Bronchial epithelial cell (primary cell): ENCODE results near the gene CSK. TPM values are rescaled to one million over a fixed set of nuclear protein-coding genes. Genes with fewer than 3 reads are reported as not detected.

Experiments used
- DNase-seq: peaks from one replicate; pipeline ENCODE4 v3.0.0-alpha.2; 2010; ENCODE audit warnings: low read depth
- FAIRE-seq: peaks from 2 replicates; lab custom pipeline; 2011; peaks lifted over from hg19 to GRCh38; lab: Jason Lieb, UNC
- H3K27me3 ChIP-seq: 2 replicates; pipeline ENCODE4 v1.5.1; 2011; ENCODE audit warnings: low read length; ENCODE audit not compliant: control insufficient read depth, insufficient read depth
- H3K36me3 ChIP-seq: 2 replicates; pipeline ENCODE4 v1.5.1; 2011; ENCODE audit warnings: low read length; ENCODE audit not compliant: control insufficient read depth, insufficient read depth
- H3K4me3 ChIP-seq: 2 replicates; pipeline ENCODE4 v1.5.1; 2011; ENCODE audit warnings: mild to moderate bottlenecking, low read depth, low read length, control low read depth
- total RNA-seq: library from RNA; depleted of rRNA; stranded (reverse); fragments of >200 nt; gene quantifications from 2 replicates; pipeline ENCODE4 v1.2.1, GENCODE V29; 2014
- TF ChIP-seq, protein P1 (sequence below): IDR thresholded peaks from 2 replicates; pipeline ENCODE4 v1.5.1; 2011; ENCODE audit warnings: mild to moderate bottlenecking, moderate library complexity, low read length, control low read depth, inconsistent platforms; ENCODE audit not compliant: insufficient read depth, severe bottlenecking

CSK gene
- total RNA-seq, 1 donor from 2014 or later = 29.2 TPM

- TF ChIP-seq, protein P1, sequence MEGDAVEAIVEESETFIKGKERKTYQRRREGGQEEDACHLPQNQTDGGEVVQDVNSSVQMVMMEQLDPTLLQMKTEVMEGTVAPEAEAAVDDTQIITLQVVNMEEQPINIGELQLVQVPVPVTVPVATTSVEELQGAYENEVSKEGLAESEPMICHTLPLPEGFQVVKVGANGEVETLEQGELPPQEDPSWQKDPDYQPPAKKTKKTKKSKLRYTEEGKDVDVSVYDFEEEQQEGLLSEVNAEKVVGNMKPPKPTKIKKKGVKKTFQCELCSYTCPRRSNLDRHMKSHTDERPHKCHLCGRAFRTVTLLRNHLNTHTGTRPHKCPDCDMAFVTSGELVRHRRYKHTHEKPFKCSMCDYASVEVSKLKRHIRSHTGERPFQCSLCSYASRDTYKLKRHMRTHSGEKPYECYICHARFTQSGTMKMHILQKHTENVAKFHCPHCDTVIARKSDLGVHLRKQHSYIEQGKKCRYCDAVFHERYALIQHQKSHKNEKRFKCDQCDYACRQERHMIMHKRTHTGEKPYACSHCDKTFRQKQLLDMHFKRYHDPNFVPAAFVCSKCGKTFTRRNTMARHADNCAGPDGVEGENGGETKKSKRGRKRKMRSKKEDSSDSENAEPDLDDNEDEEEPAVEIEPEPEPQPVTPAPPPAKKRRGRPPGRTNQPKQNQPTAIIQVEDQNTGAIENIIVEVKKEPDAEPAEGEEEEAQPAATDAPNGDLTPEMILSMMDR = no peak
- Histone ChIP-seq H3K36me3 (no peaks in the 10 kb centered on the region), H3K4me3 (no peak overlapping the region), H3K27me3 (no peaks in the 10 kb centered on the region)
- FAIRE-seq (no peak), DNase-seq (no peak)
Observed at GRCh38 chr15:74754593-74755215, 27.2 kb upstream of the CSK start.

DNA sequence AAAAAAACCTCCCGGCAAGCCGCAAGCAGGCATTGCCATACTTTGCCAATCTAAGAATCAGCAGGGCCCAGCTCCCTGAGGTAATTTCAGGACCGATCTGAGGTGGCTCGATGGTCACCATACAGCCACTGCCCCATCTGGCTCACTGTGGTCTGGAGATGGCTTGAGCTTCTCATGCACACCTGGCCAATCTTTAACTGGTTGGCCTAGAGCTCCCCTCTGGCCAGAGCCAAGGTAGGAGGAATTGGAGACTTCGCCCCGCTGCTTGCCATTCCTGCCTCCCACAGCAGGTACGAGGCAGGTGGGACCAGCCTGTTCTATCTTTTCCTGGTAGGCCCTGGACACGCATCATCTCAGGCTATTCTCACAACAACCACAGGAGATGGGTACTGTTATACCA lies 23.1 kb upstream of the CSK start:
- DNase-seq = no peak
- H3K27me3 ChIP-seq = no peaks in the 10 kb centered on the region
- TF ChIP-seq, protein P1 = no peak
- no peak for FAIRE-seq
- H3K4me3 ChIP-seq = no peak overlapping the region
- no peaks in the 10 kb centered on the region for H3K36me3 ChIP-seq

DNA sequence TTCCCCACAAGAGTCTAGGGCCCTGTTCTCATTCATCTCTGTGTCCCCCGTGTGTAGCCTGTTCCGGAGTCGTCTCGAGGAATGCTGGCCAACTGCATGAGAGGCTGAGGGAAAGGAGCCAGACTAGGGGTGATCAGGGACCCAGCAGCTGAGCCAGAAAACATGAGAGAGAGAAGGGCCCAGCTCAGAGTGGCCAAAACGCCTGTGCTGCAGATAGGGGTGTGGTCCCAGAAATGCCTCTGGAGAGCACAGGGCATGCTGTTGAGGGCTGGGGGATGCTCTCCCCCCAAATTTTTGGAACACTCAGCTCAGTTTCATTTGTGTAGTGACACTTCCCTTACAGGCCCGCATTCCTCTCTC lies 19.1 kb upstream of the CSK start:
- Histone ChIP-seq H3K4me3 (no peak overlapping the region), H3K27me3 (no peaks in the 10 kb centered on the region), H3K36me3 (no peaks in the 10 kb centered on the region)
- FAIRE-seq = no peak
- DNase-seq = no peak
- TF ChIP-seq, protein P1 = no peak

- DNase-seq = peak; percentile 75
- Histone ChIP-seq H3K27me3 (no peaks in the 10 kb centered on the region), H3K36me3 (no peaks in the 10 kb centered on the region), H3K4me3 (no peak overlapping the region)
- TF ChIP-seq, protein P1 = no peak
- FAIRE-seq = peak; percentile 91
Observed at GRCh38 chr15:74763416-74763815, 18.5 kb upstream of the CSK start.

DNA sequence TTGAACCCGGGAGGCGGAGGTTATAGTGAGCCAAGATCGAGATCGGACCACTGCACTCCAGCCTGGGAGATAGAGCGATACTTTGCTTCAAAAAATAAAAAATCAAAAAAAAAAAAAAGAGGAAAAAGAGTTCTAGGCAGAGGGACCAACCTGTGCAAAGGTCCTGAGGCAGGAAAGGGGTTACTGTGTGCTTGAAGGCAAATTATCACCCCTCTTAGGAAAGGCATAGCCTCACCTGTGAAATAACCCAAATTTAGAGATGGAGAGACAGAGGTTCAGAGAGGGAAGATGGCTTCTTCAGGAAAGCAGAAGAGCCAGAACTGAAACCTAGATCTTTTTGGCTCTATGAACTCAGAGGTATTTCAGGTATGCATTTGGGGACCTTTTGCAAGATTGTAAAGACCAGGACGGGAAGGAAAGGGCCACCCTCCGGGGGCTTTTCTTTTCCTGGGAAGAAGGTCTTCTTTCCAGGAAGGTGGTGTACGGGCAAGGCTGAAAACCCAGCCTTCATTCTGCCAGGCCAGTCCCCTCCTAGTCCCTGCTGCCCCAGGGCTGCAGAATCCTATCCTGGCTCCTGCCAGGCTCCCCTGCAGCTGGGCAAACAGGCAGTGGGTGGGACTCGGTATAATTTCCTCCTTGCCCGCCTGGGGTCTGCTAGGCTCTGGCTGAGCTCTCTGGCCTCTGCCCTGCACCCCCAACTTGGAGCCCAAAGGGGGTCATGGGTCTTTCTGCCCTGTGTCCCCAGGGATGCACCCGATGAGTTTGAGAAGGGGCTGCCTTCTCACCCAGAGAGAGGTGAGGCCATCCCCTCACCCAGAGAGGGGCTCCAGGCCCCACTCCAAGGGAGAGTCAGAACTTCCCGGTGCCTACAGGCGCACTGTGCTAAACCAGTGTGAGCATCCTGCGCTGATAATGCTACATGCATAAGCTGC lies 14.4 kb upstream of the CSK start:
- peaks cover 6% of the 10 kb centered on the region for H3K27me3 ChIP-seq
- no peaks in the 10 kb centered on the region for H3K36me3 ChIP-seq
- no peak for FAIRE-seq
- H3K4me3 ChIP-seq = no peak overlapping the region
- no peak for DNase-seq
- TF ChIP-seq, protein P1 = no peak
